HG02852 (cell line): ENCODE results near the gene SNAP25.

ENCODE experiments used
- ATAC-seq: cut with Tn5 transposase; IDR thresholded peaks from one replicate; pipeline ENCODE4 v1.9.1; 2021; ENCODE audit warnings: mild to moderate bottlenecking, moderate library complexity; ENCODE audit not compliant: unreplicated experiment

The SNAP25 gene

DNA sequence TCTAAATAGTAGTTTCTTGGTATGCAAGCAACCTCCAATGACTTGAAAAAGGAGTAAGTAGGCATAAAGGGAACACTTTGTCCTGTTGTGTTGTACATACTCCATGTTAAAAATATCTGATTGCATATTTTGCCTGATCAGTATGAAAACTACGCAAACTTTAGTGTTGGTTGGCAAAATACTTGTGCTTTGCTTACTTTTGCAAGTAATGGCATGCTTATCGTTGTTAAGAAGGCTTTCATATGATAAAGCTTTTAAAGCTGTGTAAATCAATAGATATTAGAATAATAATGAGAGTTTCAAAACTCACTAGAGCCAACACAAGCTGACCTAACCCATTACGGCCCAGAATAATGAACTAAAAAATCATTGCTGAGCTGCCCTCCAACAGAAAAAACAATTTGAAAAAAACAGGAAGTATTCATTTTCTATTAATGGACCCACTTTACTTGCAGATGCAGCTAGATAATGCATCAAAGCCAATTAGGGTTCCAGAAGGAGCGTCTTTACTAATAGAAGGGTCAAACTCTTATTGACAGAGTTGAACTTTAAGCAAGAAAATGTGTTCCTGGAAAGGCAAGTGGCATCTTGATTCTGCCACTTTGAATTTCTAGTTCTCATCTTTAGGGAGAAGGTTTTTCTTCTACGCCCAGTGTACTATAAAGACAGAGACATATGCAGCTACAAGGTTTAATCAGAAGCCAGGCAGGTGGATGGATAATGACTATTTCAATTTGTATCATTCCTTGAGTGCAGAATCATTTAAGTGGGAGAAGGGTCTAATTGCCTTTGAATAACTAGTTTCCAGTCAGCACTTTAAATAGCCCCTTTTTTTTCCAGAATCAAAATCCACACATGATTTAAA lies 82.2 kb downstream of the SNAP25 start:
- no peak for ATAC-seq

DNA sequence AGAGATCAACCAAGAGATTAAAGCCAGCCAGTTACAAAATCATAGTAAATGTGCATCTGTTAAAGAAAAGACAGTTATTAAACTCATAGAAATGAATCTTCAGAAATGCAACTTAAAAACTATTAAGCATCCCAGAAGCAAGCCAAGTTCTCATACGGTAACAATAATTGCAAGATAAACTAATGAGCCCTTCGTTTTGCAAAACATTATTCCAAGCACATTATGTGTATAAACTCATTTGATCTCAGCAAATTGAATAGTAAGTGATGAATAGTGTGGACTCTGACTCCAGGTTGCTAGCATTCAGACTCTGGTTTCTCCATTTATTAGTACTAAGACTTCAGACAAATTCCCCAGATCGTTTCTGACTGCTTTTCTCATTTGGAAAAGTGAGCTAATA lies 85.2 kb downstream of the SNAP25 start:
- ATAC-seq: no peak

DNA sequence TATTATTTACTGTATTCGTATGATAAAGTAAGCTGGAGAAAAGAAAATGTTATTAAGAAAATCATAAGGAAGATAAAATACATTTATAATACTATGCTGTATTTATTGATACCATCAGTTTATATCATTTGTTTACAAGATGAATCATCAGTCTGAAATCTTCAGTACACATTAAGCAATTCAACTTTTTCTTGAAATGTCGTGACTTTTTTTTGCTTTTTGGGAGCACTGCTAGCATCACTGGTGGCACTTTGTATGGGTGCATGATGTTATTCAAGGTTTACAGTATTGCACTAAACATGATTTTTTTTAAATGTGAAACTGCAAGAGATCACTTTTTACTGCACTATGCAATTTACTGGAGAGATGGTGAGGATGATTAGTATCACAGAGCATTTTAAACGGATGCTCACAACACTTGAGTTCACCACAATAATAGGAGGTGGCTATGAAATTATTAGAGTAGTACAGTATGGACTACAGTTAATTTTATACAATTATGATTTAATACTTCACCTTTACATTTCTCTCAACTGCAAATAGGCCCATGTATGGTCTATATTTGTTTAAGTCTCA lies 85.9 kb downstream of the SNAP25 start:
- ATAC-seq: no peak

DNA sequence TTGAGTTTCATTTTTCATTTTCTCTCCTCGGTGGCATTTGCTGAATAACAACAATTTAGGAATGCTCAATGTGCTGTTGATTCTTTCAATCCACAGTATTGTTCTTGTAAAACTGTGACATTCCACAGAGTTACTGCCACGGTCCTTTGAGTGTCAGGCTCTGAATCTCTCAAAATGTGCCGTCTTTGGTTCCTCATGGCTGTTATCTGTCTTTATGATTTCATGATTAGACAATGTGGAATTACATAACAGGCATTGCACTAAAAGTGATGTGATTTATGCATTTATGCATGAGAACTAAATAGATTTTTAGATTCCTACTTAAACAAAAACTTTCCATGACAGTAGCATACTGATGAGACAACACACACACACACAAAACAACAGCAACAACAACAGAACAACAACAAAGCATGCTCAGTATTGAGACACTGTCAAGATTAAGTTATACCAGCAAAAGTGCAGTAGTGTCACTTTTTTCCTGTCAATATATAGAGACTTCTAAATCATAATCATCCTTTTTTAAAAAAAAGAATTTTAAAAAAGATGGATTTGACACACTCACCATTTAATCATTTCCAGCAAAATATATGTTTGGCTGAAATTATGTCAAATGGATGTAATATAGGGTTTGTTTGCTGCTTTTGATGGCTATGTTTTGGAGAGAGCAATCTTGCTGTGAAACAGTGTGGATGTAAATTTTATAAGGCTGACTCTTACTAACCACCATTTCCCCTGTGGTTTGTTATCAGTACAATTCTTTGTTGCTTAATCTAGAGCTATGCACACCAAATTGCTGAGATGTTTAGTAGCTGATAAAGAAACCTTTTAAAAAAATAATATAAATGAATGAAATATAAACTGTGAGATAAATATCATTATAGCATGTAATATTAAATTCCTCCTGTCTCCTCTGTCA lies 88.1 kb downstream of the SNAP25 start:
- no peak for ATAC-seq

DNA sequence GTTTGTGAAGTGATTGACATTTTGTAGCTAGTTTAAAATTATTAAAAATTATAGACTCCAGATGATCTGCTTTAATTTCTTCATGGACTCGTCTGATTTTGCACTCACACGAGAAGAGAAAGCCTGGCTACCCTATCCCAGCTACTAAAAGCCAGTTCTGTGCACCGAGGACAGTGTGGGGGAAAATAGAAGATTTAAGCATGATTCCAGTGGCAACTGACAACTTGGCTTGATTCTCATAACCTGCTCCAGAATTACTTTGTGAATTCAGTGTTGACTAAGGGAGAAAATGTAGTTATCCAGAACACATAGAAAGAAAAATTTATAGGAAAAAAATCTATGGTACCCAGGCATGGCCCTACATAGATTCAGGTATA lies 88.7 kb downstream of the SNAP25 start:
- no peak for ATAC-seq

DNA sequence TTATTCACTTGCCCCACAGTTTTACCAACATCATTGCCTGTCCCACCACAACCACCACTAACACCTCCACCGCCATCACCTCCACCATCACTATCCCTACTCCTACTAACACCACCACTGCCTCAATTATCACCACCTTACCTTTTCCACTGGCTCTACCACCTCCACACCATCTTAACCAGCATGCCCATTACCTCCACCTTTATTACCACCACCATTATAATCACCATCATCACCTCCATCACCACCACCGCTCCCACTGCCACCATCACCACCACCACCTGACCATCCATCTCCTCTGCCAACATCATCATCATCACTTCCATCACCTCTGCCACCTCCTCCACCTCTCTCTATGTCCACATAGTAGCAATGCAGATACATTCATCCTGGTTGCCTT lies 90.0 kb downstream of the SNAP25 start:
- ATAC-seq: no peak

DNA sequence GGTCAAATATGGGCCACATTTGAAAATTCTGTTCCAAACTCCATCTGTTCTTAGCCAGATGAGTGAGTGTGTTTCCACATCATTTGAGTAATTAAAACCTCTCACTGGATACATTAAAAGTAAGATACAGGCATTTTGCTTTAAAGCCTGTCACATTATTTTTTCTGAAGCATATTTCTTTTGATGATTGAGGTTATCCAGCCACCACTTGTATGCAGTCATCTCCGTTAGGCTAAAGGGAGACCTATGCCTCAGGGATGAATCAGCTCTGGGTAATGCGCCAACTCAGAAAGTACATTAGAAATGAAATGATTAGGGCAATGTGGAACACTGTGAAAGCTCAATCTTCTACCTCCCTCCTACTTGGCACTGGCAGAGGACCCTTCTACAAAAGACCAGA lies 90.7 kb downstream of the SNAP25 start:
- ATAC-seq: no peak

DNA sequence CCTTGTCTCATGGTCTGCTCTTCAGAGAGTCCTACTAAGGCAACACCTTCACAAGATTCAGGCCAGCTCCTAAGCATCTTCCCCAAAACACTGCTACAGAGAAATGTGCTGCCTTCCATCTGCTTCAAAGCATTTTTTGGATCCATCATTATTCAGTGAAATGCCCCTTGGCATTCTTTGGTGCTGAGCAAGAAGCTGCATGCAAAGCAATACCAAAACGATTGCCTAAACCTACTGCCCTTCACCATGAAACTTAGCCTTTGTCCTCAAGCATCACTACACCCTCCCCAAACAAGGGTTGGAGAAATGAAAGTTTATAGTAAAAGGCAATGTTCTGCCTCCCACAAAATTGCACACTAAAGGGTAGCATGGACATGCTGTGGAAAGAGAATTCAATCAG lies 93.5 kb downstream of the SNAP25 start:
- no peak for ATAC-seq

DNA sequence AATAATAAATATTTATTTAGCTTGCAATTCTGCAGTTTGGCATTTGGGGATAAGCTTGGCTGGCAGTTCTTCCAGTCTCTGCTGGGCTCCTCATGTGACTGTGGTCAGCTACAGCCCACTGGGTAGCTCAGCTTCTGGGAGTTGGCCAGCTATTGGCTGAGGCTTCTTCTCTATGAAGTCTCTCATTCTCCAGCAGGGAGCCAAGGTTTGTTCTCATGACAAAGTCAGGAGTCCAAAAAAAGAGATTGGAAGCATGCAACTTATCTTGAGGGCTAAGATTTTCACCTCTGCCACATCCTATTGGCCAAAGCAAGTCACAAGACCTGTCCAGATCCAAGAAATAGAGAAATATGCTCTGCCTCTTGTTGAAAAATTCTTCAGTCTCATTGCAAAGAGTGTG lies 94.6 kb downstream of the SNAP25 start:
- no peak for ATAC-seq

DNA sequence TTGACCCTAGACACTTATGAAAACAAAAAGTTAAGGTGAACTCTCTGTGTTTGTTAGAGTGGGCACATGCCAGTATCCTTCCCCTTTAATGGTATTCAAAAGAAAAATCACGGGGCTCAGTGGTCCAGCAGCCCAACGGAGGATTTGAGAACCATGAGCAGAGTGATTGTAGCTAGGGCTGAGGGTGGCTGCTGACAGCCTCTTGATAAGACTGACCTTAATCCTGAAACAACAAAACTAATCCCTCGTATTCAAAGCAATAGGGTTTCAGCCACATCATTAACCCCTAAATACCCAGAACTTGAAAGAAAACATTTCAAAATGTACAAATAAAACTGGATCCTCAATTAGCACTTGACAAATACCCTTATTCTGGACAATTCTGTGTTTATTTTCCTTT lies 95.1 kb downstream of the SNAP25 start:
- no peak for ATAC-seq

DNA sequence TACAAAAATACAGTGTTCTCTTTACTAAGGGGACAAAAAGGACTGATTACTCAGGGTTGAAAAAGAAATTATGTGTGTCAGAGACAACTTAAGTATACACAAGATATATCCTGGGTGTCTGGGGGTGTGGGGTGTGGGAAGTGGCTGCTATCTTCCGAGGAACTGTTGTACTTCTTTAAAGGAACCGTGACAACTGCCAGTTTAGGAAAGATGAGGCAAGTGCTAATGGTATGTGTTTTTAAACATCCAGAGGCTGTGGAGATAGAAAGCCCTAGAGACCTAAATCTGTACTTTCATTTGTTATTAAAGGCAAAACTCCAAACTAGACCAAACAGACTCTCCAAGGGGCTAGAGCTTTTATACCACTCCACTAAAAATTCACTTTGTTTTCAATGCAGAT lies 95.6 kb downstream of the SNAP25 start:
- no peak for ATAC-seq

DNA sequence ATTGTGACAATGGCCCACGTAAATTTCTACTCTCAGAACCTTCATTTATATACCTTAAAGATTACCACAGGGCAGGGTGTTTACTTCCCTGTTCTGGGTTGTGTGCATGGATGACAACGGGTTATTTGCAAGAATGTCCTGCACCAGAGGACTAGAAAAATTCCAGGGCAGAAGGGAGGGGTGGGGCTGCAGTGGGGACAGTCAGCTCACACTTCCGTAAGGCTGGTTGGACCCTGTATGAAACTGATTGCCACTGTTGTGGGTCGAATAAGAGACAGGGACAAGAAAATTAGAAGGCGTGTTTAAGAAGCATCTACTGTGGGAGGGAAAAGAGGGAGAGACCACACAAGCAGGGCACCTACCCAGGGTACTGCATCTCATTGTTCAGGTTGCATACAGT lies 96.5 kb downstream of the SNAP25 start:
- no peak for ATAC-seq

DNA sequence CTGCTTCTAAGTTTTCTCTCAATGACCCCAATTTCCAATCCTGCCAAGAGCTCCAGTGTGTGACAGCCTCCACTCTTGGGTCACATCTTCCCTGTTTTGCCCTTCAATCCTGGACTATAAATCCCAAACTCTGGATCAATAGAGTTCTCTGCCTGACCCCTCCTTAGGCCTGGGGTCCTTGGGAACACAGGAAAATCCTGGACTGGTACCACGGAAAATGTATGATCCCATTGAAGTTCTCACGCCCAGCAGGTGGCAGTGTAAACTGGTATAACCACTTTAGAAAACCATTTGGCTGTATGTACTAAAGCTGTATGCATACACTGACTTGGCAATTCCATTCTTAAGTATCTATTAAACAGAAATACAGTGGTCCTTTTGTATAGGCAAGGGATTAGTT lies 98.0 kb downstream of the SNAP25 start:
- no peak for ATAC-seq

DNA sequence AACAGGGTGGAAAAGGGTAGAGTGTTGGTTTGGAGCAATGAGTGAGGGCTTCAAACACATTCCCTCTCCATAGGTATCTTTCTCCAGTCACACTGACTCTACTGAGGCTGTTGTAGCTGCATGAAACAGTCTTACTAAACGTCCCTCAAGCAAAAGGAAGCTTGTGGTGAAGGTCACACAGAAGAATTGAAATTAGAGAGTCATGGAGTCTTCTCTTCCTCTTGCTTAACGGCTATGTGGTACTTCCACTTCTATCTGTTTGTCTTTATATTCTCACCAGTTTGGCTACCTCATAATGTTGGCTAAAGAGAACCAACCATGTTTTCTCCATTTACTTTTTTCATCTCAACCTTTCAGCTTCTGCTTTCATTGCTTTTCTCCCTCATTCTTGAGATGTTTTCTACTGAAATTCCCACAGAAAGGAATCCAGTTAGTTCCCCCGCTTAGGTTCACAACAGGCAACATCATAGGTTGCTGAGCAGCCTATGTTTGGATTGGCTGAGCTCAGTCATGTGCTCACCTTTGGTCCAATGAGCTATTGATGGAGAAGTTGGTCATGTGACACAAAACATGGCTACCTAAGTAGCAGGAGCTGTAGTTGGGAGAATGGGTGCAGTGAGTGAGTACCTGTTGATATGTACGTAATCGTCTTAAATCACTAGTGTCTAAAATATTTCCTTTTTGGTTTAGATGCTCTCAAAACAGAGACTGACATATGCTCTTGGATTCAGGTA lies 99.8 kb downstream of the SNAP25 start:
- no peak for ATAC-seq

DNA sequence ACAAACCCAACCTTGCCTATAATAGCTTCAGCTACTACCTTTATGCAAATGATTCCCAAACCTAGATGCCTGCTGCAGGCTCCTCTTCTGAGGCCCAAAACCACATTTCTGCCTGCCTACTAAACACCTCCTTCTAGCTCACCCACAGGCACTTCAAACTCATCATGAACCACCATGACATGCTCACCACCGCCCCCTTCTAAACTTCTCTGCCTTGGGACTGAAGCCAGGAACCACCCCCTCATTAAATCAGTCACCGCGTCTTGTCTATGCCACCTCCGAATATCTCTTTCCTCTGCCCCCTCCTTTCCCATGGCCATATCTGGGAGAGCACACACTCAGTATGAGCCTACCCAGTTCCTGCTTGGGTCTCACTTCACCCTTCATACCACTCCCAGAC lies 101.2 kb downstream of the SNAP25 start:
- ATAC-seq: no peak

DNA sequence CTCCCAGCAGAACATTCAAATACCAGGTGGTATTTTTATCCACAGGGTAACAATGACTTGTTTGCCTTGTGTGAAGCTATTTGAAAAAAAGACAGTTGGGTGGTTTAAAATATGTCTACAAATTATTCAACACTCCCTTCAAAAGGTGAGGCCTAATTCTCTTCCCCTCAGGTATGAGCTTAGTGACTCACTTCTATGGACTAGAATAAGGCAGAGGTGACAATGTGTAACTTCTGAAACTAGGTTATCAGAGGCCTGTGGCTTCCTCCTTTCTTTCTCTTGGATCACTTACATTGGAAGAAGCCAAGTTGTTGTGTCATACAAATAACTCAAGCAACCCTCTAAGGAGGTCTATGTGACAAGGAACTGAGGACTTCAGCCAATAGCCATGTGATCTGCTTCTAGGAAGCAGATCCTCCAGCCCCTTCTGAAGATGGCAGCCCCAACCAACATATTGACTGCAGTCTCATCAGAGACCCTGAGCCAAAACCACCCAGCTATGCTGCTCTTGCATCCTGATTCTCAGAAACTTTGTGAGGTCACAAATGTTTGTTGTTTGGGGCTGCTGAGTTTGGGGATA lies 102.6 kb downstream of the SNAP25 start:
- no peak for ATAC-seq

DNA sequence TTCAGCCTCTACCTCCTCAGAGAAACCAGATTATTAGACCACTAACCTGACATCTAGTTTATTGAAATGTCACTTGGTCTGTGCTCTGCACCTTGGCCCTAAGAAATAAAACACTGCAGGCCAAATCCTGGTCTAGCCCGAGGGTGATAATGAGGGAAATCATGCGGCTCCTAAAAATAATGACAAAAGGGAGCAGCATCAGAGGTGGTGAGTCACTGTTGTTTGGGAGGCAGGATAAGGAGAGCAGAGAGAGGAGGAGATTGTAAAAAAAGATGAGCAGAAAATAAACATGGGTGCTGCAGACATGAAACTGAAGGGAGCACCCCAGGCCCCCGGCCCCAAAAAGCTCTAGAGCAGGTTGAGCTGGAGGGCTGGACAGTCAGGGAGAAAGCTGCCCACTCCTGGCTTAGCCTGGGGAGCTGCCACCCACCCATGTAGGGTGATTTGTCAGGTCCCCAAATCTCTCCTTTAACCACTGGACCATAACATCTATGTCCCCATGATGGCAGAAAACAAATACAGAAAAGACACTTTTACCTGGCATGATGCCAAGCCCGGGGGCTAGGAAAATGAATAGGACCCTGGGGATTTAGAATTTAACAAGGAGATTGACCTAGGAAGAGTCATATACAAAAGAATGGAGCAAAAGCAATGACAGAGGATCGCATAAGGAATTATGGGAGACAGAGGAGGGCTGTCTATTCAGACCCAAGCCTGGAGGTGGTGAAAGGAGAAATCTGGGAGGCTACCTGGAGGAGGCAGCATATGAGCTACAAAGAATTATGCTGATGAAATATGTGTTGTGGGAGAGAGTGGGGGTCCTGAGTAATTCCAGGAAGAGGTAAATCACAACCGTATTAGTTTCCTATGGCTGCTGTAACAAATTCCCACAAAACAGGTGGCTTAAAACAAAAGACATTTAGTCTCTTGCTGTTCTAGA lies 103.7 kb downstream of the SNAP25 start:
- no peak for ATAC-seq

DNA sequence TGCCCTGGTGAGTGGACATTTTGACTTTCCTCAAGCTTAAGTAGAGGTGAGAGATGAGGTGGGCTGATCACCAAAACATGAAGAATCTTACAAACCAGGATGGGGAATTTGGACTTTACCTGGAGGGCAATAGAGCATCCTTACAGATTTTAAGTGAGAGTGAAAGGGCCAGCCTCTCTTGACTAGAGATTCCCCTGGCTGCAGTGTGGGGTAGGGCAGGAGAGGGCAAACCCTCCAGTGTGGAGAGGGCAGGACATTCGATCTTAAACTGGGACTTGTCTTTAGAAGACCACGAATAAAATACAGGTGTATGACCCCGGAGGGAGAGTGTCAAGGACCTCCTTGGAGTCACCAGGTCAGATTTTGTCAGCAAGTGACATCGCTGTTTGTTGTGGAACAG lies 105.1 kb downstream of the SNAP25 start:
- ATAC-seq: no peak

DNA sequence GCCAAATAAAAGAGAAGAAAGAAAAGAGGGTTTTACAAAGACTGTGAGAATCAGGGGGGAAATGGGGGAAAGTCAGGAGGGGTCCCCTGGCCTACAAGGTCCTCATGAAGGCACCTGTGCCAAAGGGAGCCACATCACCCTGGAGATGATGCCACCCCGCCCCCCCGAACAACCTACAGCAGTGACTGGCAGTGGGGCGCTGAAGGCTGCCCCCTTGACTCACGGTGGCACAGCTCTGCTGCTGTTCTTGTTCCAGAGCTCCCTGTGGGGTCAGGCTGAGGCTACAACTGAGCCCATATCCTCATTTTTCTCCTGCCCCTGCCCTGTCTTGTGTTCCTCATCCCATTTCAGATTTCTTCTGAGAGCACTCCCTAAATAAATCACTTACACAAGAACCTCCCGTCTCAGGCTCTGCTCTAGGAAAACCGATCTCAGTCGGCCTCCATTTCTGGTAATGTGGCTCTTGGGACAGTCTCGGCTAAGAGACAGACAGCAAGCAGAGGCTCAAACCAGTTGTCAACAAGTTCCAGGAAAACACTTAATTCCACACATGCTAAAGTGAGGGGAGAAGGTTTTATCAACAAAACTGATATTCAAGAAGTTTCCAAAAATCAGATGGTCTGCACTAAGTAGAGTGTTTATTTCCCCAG lies 105.7 kb downstream of the SNAP25 start:
- ATAC-seq: no peak
